Measurements from ENCODE around the gene STOX1. TPM values are rescaled to one million over a fixed set of nuclear protein-coding genes. Genes with fewer than 3 reads are reported as not detected.

Gene STOX1
- total RNA-seq, 1 experiment from 2014 or later, result 1.9 TPM

DNA sequence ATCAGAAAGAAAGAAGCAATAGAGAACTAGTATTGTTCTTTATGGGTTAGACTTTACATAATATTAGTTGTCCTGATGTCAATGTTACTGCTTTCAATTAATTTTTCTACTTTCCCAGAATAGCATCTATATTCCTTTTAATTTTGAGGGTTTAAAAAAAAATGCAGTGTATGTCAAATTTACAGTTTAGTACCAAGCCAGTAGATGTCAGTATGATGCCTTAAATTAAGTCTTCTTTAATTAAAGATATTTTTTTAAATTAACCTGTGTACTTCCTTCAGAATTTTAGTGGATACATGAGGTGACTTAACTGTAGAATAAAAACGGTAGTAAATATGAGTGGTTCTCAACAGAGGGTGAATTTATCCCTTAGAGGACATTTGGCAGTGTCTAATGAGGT lies 35.2 kb upstream of the STOX1 start:
- H3K4me3 Mint-ChIP-seq, result no peak overlapping the region
- DNase-seq (ENCODE audit: low spot score) (no peak), ATAC-seq (no peak)
- POLR2A ChIA-PET, result no interaction called here
- H3K4me1 Mint-ChIP-seq, result no peaks in the 10 kb centered on the region
- H3K9me3 Mint-ChIP-seq, result no peaks in the 10 kb centered on the region
- no peak overlapping the region for H3K27ac Mint-ChIP-seq
- CTCF ChIA-PET, result no interaction called here
- no peak for TF ChIP-seq ZNF219 (CRISPR knock-in tag; IDR thresholded peaks at IDR 0.05; ENCODE audit: borderline replicate concordance)
- TF ChIP-seq SP1 (CRISPR knock-in tag; conservative IDR thresholded peaks at IDR 0.05), result no peak
- TF ChIP-seq, protein P1, sequence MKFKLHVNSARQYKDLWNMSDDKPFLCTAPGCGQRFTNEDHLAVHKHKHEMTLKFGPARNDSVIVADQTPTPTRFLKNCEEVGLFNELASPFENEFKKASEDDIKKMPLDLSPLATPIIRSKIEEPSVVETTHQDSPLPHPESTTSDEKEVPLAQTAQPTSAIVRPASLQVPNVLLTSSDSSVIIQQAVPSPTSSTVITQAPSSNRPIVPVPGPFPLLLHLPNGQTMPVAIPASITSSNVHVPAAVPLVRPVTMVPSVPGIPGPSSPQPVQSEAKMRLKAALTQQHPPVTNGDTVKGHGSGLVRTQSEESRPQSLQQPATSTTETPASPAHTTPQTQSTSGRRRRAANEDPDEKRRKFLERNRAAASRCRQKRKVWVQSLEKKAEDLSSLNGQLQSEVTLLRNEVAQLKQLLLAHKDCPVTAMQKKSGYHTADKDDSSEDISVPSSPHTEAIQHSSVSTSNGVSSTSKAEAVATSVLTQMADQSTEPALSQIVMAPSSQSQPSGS (CRISPR knock-in tag; IDR thresholded peaks at IDR 0.05; ENCODE audit: borderline replicate concordance, low read depth), result no peak
- TF ChIP-seq RELA (CRISPR knock-in tag; IDR thresholded peaks at IDR 0.05; ENCODE audit: borderline replicate concordance), result no peak
- TF ChIP-seq, protein P2, sequence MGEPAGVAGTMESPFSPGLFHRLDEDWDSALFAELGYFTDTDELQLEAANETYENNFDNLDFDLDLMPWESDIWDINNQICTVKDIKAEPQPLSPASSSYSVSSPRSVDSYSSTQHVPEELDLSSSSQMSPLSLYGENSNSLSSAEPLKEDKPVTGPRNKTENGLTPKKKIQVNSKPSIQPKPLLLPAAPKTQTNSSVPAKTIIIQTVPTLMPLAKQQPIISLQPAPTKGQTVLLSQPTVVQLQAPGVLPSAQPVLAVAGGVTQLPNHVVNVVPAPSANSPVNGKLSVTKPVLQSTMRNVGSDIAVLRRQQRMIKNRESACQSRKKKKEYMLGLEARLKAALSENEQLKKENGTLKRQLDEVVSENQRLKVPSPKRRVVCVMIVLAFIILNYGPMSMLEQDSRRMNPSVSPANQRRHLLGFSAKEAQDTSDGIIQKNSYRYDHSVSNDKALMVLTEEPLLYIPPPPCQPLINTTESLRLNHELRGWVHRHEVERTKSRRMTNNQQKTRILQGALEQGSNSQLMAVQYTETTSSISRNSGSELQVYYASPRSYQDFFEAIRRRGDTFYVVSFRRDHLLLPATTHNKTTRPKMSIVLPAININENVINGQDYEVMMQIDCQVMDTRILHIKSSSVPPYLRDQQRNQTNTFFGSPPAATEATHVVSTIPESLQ (CRISPR knock-in tag; IDR thresholded peaks at IDR 0.05), result no peak
- TF ChIP-seq MYBL2 (CRISPR knock-in tag; IDR thresholded peaks at IDR 0.05), result no peak
- TF ChIP-seq, protein P3, sequence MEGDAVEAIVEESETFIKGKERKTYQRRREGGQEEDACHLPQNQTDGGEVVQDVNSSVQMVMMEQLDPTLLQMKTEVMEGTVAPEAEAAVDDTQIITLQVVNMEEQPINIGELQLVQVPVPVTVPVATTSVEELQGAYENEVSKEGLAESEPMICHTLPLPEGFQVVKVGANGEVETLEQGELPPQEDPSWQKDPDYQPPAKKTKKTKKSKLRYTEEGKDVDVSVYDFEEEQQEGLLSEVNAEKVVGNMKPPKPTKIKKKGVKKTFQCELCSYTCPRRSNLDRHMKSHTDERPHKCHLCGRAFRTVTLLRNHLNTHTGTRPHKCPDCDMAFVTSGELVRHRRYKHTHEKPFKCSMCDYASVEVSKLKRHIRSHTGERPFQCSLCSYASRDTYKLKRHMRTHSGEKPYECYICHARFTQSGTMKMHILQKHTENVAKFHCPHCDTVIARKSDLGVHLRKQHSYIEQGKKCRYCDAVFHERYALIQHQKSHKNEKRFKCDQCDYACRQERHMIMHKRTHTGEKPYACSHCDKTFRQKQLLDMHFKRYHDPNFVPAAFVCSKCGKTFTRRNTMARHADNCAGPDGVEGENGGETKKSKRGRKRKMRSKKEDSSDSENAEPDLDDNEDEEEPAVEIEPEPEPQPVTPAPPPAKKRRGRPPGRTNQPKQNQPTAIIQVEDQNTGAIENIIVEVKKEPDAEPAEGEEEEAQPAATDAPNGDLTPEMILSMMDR (IDR thresholded peaks at IDR 0.05), result no peak
- TF ChIP-seq, protein P4, sequence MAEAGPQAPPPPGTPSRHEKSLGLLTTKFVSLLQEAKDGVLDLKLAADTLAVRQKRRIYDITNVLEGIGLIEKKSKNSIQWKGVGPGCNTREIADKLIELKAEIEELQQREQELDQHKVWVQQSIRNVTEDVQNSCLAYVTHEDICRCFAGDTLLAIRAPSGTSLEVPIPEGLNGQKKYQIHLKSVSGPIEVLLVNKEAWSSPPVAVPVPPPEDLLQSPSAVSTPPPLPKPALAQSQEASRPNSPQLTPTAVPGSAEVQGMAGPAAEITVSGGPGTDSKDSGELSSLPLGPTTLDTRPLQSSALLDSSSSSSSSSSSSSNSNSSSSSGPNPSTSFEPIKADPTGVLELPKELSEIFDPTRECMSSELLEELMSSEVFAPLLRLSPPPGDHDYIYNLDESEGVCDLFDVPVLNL (CRISPR knock-in tag; IDR thresholded peaks at IDR 0.05; ENCODE audit: borderline replicate concordance, low read depth), result no peak
- no peak for TF ChIP-seq ZNF263 (CRISPR knock-in tag; IDR thresholded peaks at IDR 0.05; ENCODE audit: low read depth)
- TF ChIP-seq, protein P5, sequence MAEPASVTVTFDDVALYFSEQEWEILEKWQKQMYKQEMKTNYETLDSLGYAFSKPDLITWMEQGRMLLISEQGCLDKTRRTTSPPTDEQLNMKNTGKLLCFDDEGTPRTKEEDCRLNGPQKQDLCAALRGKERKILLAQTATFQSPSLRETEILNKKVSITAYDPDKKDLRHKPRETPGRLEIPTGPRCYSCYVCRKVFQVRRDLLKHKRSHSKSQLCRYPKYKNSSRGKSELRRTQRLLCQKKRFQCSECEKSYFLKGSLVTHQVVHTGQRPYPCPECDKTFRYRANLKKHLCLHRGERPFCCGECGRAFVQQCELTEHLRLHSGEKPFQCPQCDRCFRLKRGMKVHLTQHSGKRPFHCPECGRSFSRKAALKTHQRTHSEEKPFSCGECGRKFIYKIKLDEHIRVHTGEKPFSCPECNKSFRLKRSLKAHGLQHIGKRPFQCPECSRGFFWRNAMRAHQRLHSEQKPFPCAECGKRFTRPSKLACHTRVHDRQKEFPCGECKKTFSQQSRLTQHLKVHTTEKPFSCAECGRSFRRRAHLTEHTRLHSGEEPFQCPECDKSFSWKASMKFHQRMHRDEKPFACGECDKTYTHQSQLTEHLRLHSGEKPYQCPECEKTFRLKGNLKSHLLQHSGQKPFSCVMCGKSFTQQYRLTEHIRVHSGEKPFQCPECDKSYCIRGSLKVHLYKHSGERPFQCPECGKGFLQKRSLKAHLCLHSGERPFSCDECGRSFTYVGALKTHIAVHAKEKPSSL (CRISPR knock-in tag; conservative IDR thresholded peaks at IDR 0.05), result no peak
- TF ChIP-seq, protein P6, sequence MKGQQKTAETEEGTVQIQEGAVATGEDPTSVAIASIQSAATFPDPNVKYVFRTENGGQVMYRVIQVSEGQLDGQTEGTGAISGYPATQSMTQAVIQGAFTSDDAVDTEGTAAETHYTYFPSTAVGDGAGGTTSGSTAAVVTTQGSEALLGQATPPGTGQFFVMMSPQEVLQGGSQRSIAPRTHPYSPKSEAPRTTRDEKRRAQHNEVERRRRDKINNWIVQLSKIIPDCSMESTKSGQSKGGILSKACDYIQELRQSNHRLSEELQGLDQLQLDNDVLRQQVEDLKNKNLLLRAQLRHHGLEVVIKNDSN (CRISPR knock-in tag; IDR thresholded peaks at IDR 0.05), result no peak
- no peak for TF ChIP-seq TCF7 (CRISPR knock-in tag; IDR thresholded peaks at IDR 0.05; ENCODE audit: low read depth)
- TF ChIP-seq, protein P7, sequence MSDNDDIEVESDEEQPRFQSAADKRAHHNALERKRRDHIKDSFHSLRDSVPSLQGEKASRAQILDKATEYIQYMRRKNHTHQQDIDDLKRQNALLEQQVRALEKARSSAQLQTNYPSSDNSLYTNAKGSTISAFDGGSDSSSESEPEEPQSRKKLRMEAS (CRISPR knock-in tag; IDR thresholded peaks at IDR 0.05), result no peak
- no peak for TF ChIP-seq HMGA2 (CRISPR knock-in tag; IDR thresholded peaks at IDR 0.05)
- TF ChIP-seq, protein P8, sequence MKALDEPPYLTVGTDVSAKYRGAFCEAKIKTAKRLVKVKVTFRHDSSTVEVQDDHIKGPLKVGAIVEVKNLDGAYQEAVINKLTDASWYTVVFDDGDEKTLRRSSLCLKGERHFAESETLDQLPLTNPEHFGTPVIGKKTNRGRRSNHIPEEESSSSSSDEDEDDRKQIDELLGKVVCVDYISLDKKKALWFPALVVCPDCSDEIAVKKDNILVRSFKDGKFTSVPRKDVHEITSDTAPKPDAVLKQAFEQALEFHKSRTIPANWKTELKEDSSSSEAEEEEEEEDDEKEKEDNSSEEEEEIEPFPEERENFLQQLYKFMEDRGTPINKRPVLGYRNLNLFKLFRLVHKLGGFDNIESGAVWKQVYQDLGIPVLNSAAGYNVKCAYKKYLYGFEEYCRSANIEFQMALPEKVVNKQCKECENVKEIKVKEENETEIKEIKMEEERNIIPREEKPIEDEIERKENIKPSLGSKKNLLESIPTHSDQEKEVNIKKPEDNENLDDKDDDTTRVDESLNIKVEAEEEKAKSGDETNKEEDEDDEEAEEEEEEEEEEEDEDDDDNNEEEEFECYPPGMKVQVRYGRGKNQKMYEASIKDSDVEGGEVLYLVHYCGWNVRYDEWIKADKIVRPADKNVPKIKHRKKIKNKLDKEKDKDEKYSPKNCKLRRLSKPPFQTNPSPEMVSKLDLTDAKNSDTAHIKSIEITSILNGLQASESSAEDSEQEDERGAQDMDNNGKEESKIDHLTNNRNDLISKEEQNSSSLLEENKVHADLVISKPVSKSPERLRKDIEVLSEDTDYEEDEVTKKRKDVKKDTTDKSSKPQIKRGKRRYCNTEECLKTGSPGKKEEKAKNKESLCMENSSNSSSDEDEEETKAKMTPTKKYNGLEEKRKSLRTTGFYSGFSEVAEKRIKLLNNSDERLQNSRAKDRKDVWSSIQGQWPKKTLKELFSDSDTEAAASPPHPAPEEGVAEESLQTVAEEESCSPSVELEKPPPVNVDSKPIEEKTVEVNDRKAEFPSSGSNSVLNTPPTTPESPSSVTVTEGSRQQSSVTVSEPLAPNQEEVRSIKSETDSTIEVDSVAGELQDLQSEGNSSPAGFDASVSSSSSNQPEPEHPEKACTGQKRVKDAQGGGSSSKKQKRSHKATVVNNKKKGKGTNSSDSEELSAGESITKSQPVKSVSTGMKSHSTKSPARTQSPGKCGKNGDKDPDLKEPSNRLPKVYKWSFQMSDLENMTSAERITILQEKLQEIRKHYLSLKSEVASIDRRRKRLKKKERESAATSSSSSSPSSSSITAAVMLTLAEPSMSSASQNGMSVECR (CRISPR knock-in tag; IDR thresholded peaks at IDR 0.05; ENCODE audit: borderline replicate concordance), result no peak
- peaks cover 41% of the 10 kb centered on the region for H3K36me3 Mint-ChIP-seq
- no peaks in the 10 kb centered on the region for H3K27me3 Mint-ChIP-seq (ENCODE audit: low read depth)

Measured in WTC11 (cell line).